Measurements from ENCODE around the gene ST3GAL3. TPM values are rescaled to one million over a fixed set of nuclear protein-coding genes. Genes with fewer than 3 reads are reported as not detected.

The ST3GAL3 gene
- total and polyA plus RNA-seq, 10 of the 15 experiments (the other 5 are each of a cell fraction or from before 2014, with no cell fraction given): 1.2 to 19.3 (median 11.0) TPM

DNA sequence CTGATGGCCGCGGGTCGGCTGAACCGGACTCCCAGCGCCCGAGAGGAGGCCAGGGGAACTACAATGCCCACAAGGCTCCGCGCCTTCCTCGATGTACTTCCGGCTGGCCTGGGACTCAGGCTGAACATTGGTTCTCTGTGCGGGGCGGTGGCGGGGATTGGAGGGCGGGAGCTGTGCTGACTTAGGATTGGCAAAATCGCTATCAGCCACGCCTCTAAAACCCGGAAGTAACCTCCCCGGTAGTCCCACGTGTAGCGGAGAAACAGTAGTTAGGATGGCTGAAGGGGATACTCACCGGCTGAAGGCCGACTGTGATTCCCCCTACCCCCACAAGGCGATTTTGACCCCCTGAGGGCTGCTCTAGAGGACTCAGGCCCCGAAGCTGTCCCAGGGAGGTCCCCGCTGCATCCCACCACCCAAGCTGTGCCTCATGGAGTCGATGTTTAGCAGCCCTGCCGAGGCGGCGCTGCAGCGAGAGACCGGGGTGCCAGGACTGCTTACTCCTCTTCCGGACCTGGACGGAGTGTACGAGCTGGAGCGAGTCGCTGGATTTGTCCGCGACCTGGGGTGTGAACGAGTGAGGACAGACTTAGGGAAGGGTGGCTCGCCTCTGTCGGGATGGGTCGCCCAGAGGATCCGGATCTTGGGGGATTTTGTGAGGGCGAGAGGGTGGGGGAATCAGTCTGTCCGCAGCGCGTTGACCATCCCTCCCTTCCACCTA is 262.6 kb downstream of the ST3GAL3 start, which contains the start of gene DPH2 (continued):
- TF ChIP-seq TCF7 (IDR thresholded peaks at IDR 0.05; ENCODE audit: borderline replicate concordance) (no peak), SPI1 (IDR thresholded peaks at IDR 0.05; ENCODE audit: borderline replicate concordance, insufficient read depth, low read depth, low read length) (no peak), ZZZ3 (IDR thresholded peaks at IDR 0.05; ENCODE audit: control insufficient read depth, insufficient read length, low read depth) (no peak), YBX1 (IDR thresholded peaks at IDR 0.05) (no peak), FOXK2 (IDR thresholded peaks at IDR 0.05) (no peak), NFYA (IDR thresholded peaks at IDR 0.05; ENCODE audit: borderline replicate concordance, low read depth, low read length) (no peak; the same call in 1 of the 2 replicates), HDGF (IDR thresholded peaks at IDR 0.05) (no peak; the same call in 1 of the 2 replicates), ZNF217 (IDR thresholded peaks at IDR 0.05) (no peak), BRCA1 (IDR thresholded peaks at IDR 0.05; ENCODE audit: low read depth, low read length) (no peak), NR2F1 (conservative IDR thresholded peaks at IDR 0.05) (no peak), CREB1 (IDR thresholded peaks at IDR 0.05; ENCODE audit: low read depth) (peak; percentile 83), JUND (IDR thresholded peaks at IDR 0.05; ENCODE audit: low read depth, low read length) (no peak), ETV6 (conservative IDR thresholded peaks at IDR 0.05 in 1 of 2, IDR thresholded peaks at IDR 0.05 in 1 of 2; ENCODE audit: borderline replicate concordance in 1 of 2, low read depth in 1 of 2) (no peak), TCF12 (IDR thresholded peaks at IDR 0.05; ENCODE audit: low read depth, low read length) (no peak)
- TF ChIP-seq, protein P1, sequence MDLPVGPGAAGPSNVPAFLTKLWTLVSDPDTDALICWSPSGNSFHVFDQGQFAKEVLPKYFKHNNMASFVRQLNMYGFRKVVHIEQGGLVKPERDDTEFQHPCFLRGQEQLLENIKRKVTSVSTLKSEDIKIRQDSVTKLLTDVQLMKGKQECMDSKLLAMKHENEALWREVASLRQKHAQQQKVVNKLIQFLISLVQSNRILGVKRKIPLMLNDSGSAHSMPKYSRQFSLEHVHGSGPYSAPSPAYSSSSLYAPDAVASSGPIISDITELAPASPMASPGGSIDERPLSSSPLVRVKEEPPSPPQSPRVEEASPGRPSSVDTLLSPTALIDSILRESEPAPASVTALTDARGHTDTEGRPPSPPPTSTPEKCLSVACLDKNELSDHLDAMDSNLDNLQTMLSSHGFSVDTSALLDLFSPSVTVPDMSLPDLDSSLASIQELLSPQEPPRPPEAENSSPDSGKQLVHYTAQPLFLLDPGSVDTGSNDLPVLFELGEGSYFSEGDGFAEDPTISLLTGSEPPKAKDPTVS (IDR thresholded peaks at IDR 0.05; ENCODE audit: low read depth, low read length): no peak
- TF ChIP-seq, protein P2, sequence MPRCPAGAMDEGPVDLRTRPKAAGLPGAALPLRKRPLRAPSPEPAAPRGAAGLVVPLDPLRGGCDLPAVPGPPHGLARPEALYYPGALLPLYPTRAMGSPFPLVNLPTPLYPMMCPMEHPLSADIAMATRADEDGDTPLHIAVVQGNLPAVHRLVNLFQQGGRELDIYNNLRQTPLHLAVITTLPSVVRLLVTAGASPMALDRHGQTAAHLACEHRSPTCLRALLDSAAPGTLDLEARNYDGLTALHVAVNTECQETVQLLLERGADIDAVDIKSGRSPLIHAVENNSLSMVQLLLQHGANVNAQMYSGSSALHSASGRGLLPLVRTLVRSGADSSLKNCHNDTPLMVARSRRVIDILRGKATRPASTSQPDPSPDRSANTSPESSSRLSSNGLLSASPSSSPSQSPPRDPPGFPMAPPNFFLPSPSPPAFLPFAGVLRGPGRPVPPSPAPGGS (IDR thresholded peaks at IDR 0.05; ENCODE audit: borderline replicate concordance, insufficient read depth, low read depth, low read length, poor library complexity, severe bottlenecking): no peak
- TF ChIP-seq, protein P3, sequence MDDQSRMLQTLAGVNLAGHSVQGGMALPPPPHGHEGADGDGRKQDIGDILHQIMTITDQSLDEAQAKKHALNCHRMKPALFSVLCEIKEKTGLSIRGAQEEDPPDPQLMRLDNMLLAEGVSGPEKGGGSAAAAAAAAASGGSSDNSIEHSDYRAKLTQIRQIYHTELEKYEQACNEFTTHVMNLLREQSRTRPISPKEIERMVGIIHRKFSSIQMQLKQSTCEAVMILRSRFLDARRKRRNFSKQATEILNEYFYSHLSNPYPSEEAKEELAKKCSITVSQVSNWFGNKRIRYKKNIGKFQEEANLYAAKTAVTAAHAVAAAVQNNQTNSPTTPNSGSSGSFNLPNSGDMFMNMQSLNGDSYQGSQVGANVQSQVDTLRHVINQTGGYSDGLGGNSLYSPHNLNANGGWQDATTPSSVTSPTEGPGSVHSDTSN (IDR thresholded peaks at IDR 0.05; ENCODE audit: insufficient replicate concordance, low read depth, low read length): no peak
- TF ChIP-seq, protein P4, sequence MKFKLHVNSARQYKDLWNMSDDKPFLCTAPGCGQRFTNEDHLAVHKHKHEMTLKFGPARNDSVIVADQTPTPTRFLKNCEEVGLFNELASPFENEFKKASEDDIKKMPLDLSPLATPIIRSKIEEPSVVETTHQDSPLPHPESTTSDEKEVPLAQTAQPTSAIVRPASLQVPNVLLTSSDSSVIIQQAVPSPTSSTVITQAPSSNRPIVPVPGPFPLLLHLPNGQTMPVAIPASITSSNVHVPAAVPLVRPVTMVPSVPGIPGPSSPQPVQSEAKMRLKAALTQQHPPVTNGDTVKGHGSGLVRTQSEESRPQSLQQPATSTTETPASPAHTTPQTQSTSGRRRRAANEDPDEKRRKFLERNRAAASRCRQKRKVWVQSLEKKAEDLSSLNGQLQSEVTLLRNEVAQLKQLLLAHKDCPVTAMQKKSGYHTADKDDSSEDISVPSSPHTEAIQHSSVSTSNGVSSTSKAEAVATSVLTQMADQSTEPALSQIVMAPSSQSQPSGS (IDR thresholded peaks at IDR 0.05; ENCODE audit: low read length): no peak
- TF ChIP-seq, protein P5, sequence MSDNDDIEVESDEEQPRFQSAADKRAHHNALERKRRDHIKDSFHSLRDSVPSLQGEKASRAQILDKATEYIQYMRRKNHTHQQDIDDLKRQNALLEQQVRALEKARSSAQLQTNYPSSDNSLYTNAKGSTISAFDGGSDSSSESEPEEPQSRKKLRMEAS (IDR thresholded peaks at IDR 0.05; ENCODE audit: low read depth, low read length): peak; percentile 93; the same call in 1 of the 2 replicates
- TF ChIP-seq, protein P6, sequence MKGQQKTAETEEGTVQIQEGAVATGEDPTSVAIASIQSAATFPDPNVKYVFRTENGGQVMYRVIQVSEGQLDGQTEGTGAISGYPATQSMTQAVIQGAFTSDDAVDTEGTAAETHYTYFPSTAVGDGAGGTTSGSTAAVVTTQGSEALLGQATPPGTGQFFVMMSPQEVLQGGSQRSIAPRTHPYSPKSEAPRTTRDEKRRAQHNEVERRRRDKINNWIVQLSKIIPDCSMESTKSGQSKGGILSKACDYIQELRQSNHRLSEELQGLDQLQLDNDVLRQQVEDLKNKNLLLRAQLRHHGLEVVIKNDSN (IDR thresholded peaks at IDR 0.05; ENCODE audit: borderline replicate concordance, extremely low read length, insufficient read depth, low read depth, low read length): peak; percentile 61
- TF ChIP-seq, protein P7, sequence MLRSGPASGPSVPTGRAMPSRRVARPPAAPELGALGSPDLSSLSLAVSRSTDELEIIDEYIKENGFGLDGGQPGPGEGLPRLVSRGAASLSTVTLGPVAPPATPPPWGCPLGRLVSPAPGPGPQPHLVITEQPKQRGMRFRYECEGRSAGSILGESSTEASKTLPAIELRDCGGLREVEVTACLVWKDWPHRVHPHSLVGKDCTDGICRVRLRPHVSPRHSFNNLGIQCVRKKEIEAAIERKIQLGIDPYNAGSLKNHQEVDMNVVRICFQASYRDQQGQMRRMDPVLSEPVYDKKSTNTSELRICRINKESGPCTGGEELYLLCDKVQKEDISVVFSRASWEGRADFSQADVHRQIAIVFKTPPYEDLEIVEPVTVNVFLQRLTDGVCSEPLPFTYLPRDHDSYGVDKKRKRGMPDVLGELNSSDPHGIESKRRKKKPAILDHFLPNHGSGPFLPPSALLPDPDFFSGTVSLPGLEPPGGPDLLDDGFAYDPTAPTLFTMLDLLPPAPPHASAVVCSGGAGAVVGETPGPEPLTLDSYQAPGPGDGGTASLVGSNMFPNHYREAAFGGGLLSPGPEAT (IDR thresholded peaks at IDR 0.05; ENCODE audit: low read depth): peak; percentile 67

Measured in GM12878 (cell line).